Fibroblast of lung (primary cell): Measurements from ENCODE around the gene PALLD. TPM values are rescaled to one million over a fixed set of nuclear protein-coding genes. Genes with fewer than 3 reads are reported as not detected.

Experiments used
- DNase-seq, 2 donors: peaks; one replicate each; pipeline versions ENCODE4 v3.0.0 to v3.0.0-alpha.2; 2010; ENCODE audit warnings: low read depth in 2 of 2
- H2AFZ ChIP-seq: 2 replicates; pipeline ENCODE4 v1.5.1; 2012; ENCODE audit warnings: low read length, control low read depth, inconsistent platforms
- H3K27ac ChIP-seq: 2 replicates; pipeline ENCODE4 v1.5.1; 2011; ENCODE audit warnings: low read length, control low read depth; ENCODE audit not compliant: insufficient read depth
- H3K27me3 ChIP-seq: 2 replicates; pipeline ENCODE4 v1.5.1; 2011; ENCODE audit warnings: mild to moderate bottlenecking, low read length; ENCODE audit not compliant: control insufficient read depth, insufficient read depth
- H3K36me3 ChIP-seq: 2 replicates; pipeline ENCODE4 v1.5.1; 2011; ENCODE audit warnings: low read length; ENCODE audit not compliant: control insufficient read depth, insufficient read depth
- H3K4me1 ChIP-seq: 2 replicates; pipeline ENCODE4 v1.5.1; 2011; ENCODE audit warnings: low read length; ENCODE audit not compliant: control insufficient read depth, insufficient read depth; ENCODE audit errors: extremely low read depth
- H3K4me2 ChIP-seq: 2 replicates; pipeline ENCODE4 v1.5.1; 2011; ENCODE audit warnings: low read length, control low read depth; ENCODE audit not compliant: insufficient read depth; ENCODE audit errors: extremely low read depth
- H3K4me3 ChIP-seq, 4 experiments: fragments of 200-600 bp in 1 of 4; sonication (generic) in 1 of 4; replicated peaks in 1 of 4; 2 replicates each; pipeline ENCODE4 v1.5.1; 2011 to 2016; ENCODE audit warnings: low read length in 4 of 4, low read depth in 3 of 4, mild to moderate bottlenecking in 3 of 4, control low read depth in 2 of 4, inconsistent platforms in 1 of 4, mixed read lengths in 1 of 4; ENCODE audit not compliant: insufficient read depth in 1 of 4; ENCODE audit errors: control extremely low read depth in 1 of 4
- H3K79me2 ChIP-seq: 2 replicates; pipeline ENCODE4 v1.5.1; 2012; ENCODE audit warnings: mild to moderate bottlenecking, low read length, inconsistent platforms; ENCODE audit not compliant: control insufficient read depth, insufficient read depth
- H3K9ac ChIP-seq: 2 replicates; pipeline ENCODE4 v1.5.1; 2011; ENCODE audit warnings: mild to moderate bottlenecking, low read length, control low read depth; ENCODE audit not compliant: insufficient read depth
- H3K9me3 ChIP-seq: 2 replicates; pipeline ENCODE4 v1.5.1; 2012; ENCODE audit warnings: low read depth, low read length; ENCODE audit not compliant: control insufficient read depth, insufficient read depth
- H4K20me1 ChIP-seq: 2 replicates; pipeline ENCODE4 v1.5.1; 2011; ENCODE audit warnings: low read length; ENCODE audit not compliant: control insufficient read depth, insufficient read depth; ENCODE audit errors: extremely low read depth
- EZH2 ChIP-seq: IDR thresholded peaks from 2 replicates; pipeline ENCODE4 v1.5.1; 2012; ENCODE audit warnings: low read length, control low read depth, mild to moderate bottlenecking; ENCODE audit errors: missing control alignments
- polyA plus RNA-seq, 2 donors: library from polyadenylated mRNA; depleted of rRNA in 1 of 2; stranded (reverse) in 1 of 2; unstranded in 1 of 2; fragments of >200 nt; gene quantifications; 2 replicates each; pipeline ENCODE4 v1.2.1, GENCODE V29; 2011 to 2012; ENCODE audit warnings: missing spikeins in 1 of 2
- total RNA-seq: library from RNA; depleted of rRNA; stranded (reverse); fragments of >200 nt; gene quantifications from 2 replicates; pipeline ENCODE4 v1.2.1, GENCODE V29; 2014
- TF ChIP-seq, protein P1 (sequence below), 2 donors: IDR thresholded peaks in 1 of 2; conservative IDR thresholded peaks in 1 of 2; 1 replicate in 1 of 2; 2 replicates in 1 of 2; pipeline ENCODE4 v1.5.1; 2011 to 2012; ENCODE audit warnings: low read length in 2 of 2, control low read depth in 1 of 2, inconsistent platforms in 1 of 2, low read depth in 1 of 2, mild to moderate bottlenecking in 1 of 2

PALLD gene
- total and polyA plus RNA-seq, 2 donors (not counting 1 experiment from before 2014, with no cell fraction given) = 200 to 205 TPM

DNA sequence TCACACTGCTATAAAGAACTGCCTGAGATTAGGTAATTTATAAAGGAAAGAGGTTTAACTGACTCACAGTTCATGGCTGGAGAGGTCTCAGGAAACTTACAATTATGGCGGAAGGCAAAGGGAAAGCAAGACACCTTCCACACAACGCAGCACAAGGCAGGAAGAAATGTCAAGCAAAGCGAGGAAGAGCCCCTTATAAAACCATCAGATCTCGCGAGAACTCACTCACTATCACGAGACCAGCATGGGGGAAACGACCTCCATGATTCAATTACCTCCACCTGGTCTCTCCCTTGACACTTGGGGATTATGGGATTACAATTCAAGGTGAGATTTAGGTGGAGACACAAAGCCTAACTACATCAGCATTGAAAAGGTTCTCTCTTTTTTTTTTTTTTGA, 39.6 kb downstream of the PALLD start:
- Histone ChIP-seq H3K79me2 (no peaks in the 10 kb centered on the region), H3K36me3 (no peaks in the 10 kb centered on the region), H3K4me2 (no peak overlapping the region), H3K9ac (no peak overlapping the region), H3K4me3 (no peak overlapping the region), H3K27me3 (no peaks in the 10 kb centered on the region), H2AFZ (no peak overlapping the region), H3K9me3 (no peaks in the 10 kb centered on the region), H4K20me1 (no peaks in the 10 kb centered on the region), H3K4me1 (no peaks in the 10 kb centered on the region), H3K27ac (no peak overlapping the region)
- no peak for DNase-seq
- TF ChIP-seq, protein P1, sequence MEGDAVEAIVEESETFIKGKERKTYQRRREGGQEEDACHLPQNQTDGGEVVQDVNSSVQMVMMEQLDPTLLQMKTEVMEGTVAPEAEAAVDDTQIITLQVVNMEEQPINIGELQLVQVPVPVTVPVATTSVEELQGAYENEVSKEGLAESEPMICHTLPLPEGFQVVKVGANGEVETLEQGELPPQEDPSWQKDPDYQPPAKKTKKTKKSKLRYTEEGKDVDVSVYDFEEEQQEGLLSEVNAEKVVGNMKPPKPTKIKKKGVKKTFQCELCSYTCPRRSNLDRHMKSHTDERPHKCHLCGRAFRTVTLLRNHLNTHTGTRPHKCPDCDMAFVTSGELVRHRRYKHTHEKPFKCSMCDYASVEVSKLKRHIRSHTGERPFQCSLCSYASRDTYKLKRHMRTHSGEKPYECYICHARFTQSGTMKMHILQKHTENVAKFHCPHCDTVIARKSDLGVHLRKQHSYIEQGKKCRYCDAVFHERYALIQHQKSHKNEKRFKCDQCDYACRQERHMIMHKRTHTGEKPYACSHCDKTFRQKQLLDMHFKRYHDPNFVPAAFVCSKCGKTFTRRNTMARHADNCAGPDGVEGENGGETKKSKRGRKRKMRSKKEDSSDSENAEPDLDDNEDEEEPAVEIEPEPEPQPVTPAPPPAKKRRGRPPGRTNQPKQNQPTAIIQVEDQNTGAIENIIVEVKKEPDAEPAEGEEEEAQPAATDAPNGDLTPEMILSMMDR (conservative IDR thresholded peaks at IDR 0.05 in 1 of 2, IDR thresholded peaks at IDR 0.05 in 1 of 2; ENCODE audit: low read depth in 1 of 2, low read length in 2 of 2) = no peak
- no peak for TF ChIP-seq EZH2

DNA sequence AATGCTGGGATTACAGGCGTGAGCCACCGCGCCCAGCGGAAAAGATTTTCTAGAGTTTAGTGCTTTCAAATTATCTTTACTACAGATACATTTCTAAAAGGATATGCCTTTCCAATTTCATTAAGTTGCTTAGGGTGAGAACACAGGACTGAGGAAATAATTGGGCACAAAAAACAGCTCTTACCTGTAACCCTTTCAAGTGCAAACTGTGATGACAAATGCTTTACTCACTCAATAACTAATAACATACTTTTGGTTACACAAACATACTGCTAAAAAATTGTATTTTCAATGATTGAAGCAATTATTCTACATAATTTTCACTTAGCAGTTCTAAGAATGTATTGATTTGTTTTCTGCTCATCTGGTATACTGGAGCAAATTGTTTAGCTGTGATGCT, 40.2 kb downstream of the PALLD start:
- Histone ChIP-seq H3K27ac (no peak overlapping the region), H2AFZ (no peak overlapping the region), H3K4me3 (no peak overlapping the region), H3K79me2 (no peaks in the 10 kb centered on the region), H3K9me3 (no peaks in the 10 kb centered on the region), H3K4me2 (no peak overlapping the region), H4K20me1 (no peaks in the 10 kb centered on the region), H3K36me3 (no peaks in the 10 kb centered on the region), H3K4me1 (peaks cover 2% of the 10 kb centered on the region), H3K27me3 (no peaks in the 10 kb centered on the region), H3K9ac (no peak overlapping the region)
- TF ChIP-seq EZH2 = no peak
- TF ChIP-seq, protein P1 (conservative IDR thresholded peaks at IDR 0.05 in 1 of 2, IDR thresholded peaks at IDR 0.05 in 1 of 2; ENCODE audit: low read depth in 1 of 2, low read length in 2 of 2) = no peak
- no peak for DNase-seq

DNA sequence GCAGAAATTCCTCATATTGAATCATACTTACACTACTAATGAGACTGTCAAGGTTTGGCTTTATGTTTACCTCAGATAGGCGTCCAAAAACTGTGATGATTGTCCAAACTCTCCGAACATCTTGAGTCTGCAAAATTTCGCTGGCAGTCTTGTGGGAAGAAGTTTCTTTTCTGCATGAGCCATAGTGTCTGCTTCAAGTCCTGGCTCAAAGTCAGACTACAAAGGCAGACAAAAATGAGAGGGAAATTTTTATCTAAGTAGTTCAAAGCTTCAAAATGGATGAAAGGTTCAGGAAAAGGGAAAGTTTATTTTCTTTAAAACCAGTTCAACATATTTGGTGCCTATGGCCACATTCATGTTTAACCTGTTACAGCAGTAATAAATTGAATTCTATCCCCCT, 40.7 kb downstream of the PALLD start:
- no peak overlapping the region for H3K27ac ChIP-seq
- H3K9me3 ChIP-seq = no peaks in the 10 kb centered on the region
- H3K4me3 ChIP-seq = no peak overlapping the region
- DNase-seq = peak in 1 of 2 donors; percentile 58
- no peak for TF ChIP-seq EZH2
- TF ChIP-seq, protein P1 (conservative IDR thresholded peaks at IDR 0.05 in 1 of 2, IDR thresholded peaks at IDR 0.05 in 1 of 2; ENCODE audit: low read depth in 1 of 2, low read length in 2 of 2) = no peak
- H3K4me2 ChIP-seq = peak overlapping the region; percentile 13
- H2AFZ ChIP-seq = no peak overlapping the region
- H3K4me1 ChIP-seq = peaks cover 2% of the 10 kb centered on the region
- no peaks in the 10 kb centered on the region for H4K20me1 ChIP-seq
- no peaks in the 10 kb centered on the region for H3K79me2 ChIP-seq
- H3K9ac ChIP-seq = no peak overlapping the region
- no peaks in the 10 kb centered on the region for H3K36me3 ChIP-seq
- no peaks in the 10 kb centered on the region for H3K27me3 ChIP-seq
